ENCODE measurements around the gene NINJ2.

DNA sequence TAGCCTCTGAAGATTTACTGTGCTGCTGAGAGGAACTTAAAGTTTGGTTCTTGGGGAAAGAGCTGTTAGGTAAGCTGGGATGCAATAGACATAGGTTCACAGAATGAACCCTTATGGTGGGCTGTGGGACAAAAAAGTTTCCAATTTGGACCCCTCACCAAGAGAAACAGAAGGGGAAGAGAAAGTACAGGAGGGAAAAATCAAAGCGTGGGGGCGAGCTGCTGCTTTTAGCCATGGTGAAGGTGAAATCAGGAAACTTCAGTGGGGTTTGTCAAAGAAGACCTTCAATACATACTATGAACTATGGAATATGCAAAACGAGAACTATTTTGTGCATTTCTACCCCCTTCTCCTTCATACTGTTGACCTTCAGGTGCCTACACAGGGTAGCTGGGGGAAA lies 10.6 kb upstream of the NINJ2 start:
- TF ChIP-seq, protein P1, sequence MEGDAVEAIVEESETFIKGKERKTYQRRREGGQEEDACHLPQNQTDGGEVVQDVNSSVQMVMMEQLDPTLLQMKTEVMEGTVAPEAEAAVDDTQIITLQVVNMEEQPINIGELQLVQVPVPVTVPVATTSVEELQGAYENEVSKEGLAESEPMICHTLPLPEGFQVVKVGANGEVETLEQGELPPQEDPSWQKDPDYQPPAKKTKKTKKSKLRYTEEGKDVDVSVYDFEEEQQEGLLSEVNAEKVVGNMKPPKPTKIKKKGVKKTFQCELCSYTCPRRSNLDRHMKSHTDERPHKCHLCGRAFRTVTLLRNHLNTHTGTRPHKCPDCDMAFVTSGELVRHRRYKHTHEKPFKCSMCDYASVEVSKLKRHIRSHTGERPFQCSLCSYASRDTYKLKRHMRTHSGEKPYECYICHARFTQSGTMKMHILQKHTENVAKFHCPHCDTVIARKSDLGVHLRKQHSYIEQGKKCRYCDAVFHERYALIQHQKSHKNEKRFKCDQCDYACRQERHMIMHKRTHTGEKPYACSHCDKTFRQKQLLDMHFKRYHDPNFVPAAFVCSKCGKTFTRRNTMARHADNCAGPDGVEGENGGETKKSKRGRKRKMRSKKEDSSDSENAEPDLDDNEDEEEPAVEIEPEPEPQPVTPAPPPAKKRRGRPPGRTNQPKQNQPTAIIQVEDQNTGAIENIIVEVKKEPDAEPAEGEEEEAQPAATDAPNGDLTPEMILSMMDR (IDR thresholded peaks at IDR 0.05) = no peak
- TF ChIP-seq POLR2A (IDR thresholded peaks at IDR 0.05) = no peak

Measured in body of pancreas (tissue), 4 donors.